ENCODE measurements around the gene GPR45. TPM values are rescaled to one million over a fixed set of nuclear protein-coding genes. Genes with fewer than 3 reads are reported as not detected.

Gene GPR45, protein sequence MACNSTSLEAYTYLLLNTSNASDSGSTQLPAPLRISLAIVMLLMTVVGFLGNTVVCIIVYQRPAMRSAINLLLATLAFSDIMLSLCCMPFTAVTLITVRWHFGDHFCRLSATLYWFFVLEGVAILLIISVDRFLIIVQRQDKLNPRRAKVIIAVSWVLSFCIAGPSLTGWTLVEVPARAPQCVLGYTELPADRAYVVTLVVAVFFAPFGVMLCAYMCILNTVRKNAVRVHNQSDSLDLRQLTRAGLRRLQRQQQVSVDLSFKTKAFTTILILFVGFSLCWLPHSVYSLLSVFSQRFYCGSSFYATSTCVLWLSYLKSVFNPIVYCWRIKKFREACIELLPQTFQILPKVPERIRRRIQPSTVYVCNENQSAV
- total RNA-seq (2014; rRNA removed; shearing (Covaris generic)) (not detected in 2 replicates), total RNA-seq (2022) (not detected in 2 replicates), Bru-seq, nascent RNA (not detected), BruChase-seq, experiment 1, labeled RNA remaining after a 6-hour chase (not detected), BruChase-seq, experiment 2, labeled RNA remaining after a 2-hour chase (not detected)
- long read RNA-seq, result 0 reads

DNA sequence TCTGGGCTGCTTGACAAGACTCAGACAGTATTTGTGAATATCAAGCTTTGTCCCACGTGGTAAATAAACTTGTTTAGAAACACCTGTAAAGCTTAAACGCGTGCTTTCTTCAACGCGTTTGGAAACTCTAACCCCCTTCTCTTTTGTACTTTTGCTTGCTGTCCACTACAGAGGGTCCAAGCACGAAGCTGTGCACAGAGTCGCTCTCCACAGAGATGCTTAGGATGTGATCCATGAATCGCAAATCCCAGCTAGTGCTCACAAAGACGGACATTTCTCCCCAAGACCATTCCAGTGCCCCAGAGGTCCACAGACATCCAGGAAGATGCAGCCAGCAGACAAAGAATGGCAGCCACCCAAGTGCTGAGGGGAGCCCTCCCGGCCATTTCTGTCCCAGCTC lies at the start of gene GPR45:
Gene GPR45, plus strand, starts transcription at position 301 of the 400 bp plus-strand sequence. CDS start 116 bp downstream, outside the sequence.
- Histone ChIP-seq H3K36me3 (ENCODE audit: insufficient read depth, low read length) (no peaks in the 10 kb centered on the region), H3K9me2 (ENCODE audit: insufficient read depth, low read length) (no peaks in the 10 kb centered on the region), H3K79me2 (ENCODE audit: insufficient read depth, low read depth, low read length) (no peaks in the 10 kb centered on the region), H2AFZ (ENCODE audit: low read length) (no peak within 1 kb of the TSS), H3K4me1 (ENCODE audit: insufficient read depth, low read length, poor library complexity, severe bottlenecking) (no peaks in the 10 kb centered on the region), H4K20me1 (ENCODE audit: insufficient read depth, low read length) (no peaks in the 10 kb centered on the region), H3K9me3 (ENCODE audit: low read length) (no peaks in the 10 kb centered on the region), H3K27ac (ENCODE audit: low read depth, low read length, poor library complexity, severe bottlenecking) (no peak within 1 kb of the TSS), H3K4me3 (ENCODE audit: low read depth, low read length, poor library complexity, severe bottlenecking) (no peak within 1 kb of the TSS), H3K4me2 (ENCODE audit: low read length) (no peak within 1 kb of the TSS)
- BruUV-seq (replicated peaks), result no TSS peak
- ChIA-PET CTCF (ENCODE audit: unreplicated experiment) (no interaction called here), POLR2A (interaction anchor here (0.7 kb wide), 1 partner anchor 309 kb away, joined by 4 read pairs; no protein-coding TSS in a partner anchor)
- no peak for TF ChIP-seq EZH2phosphoT487 (IDR thresholded peaks at IDR 0.05; ENCODE audit: borderline replicate concordance, low read depth, low read length)
- TF ChIP-seq, protein P1, sequence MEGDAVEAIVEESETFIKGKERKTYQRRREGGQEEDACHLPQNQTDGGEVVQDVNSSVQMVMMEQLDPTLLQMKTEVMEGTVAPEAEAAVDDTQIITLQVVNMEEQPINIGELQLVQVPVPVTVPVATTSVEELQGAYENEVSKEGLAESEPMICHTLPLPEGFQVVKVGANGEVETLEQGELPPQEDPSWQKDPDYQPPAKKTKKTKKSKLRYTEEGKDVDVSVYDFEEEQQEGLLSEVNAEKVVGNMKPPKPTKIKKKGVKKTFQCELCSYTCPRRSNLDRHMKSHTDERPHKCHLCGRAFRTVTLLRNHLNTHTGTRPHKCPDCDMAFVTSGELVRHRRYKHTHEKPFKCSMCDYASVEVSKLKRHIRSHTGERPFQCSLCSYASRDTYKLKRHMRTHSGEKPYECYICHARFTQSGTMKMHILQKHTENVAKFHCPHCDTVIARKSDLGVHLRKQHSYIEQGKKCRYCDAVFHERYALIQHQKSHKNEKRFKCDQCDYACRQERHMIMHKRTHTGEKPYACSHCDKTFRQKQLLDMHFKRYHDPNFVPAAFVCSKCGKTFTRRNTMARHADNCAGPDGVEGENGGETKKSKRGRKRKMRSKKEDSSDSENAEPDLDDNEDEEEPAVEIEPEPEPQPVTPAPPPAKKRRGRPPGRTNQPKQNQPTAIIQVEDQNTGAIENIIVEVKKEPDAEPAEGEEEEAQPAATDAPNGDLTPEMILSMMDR (conservative IDR thresholded peaks at IDR 0.05; ENCODE audit: low read length), result no peak
- DNase-seq (ENCODE audit: low spot score), result no peak
- intact Hi-C loops (cut with micrococcal nuclease; ENCODE audit: unreplicated experiment), result no loop called here

- BruUV-seq (replicated peaks), result no TSS peak
- intact Hi-C loops (cut with micrococcal nuclease; ENCODE audit: unreplicated experiment), result no loop called here
- H2AFZ ChIP-seq (ENCODE audit: low read length), result no peak overlapping the region
Observed at GRCh38 chr2:105194022-105194675, 47.4 kb upstream of the GPR45 start.

More at GRCh38 chr2:105194022-105194675, 47.4 kb upstream of the GPR45 start:
- Histone ChIP-seq H3K9me2 (ENCODE audit: insufficient read depth, low read length) (no peaks in the 10 kb centered on the region), H3K4me1 (ENCODE audit: insufficient read depth, low read length, poor library complexity, severe bottlenecking) (no peaks in the 10 kb centered on the region), H3K79me2 (ENCODE audit: insufficient read depth, low read depth, low read length) (no peaks in the 10 kb centered on the region), H3K27ac (ENCODE audit: low read depth, low read length, poor library complexity, severe bottlenecking) (no peak overlapping the region), H3K36me3 (ENCODE audit: insufficient read depth, low read length) (no peaks in the 10 kb centered on the region), H4K20me1 (ENCODE audit: insufficient read depth, low read length) (no peaks in the 10 kb centered on the region), H3K9me3 (ENCODE audit: low read length) (no peaks in the 10 kb centered on the region), H3K4me3 (ENCODE audit: low read depth, low read length, poor library complexity, severe bottlenecking) (no peak overlapping the region), H3K4me2 (ENCODE audit: low read length) (no peak overlapping the region)
- no peak for DNase-seq (ENCODE audit: low spot score)
- CTCF ChIA-PET (ENCODE audit: unreplicated experiment), result no interaction called here
- POLR2A ChIA-PET, result no interaction called here
- TF ChIP-seq, protein P1 (conservative IDR thresholded peaks at IDR 0.05; ENCODE audit: low read length), result no peak
- TF ChIP-seq EZH2phosphoT487 (IDR thresholded peaks at IDR 0.05; ENCODE audit: borderline replicate concordance, low read depth, low read length), result no peak
